Stimulated activated CD8-positive, alpha-beta memory T cell treated with anti-CD3 and anti-CD28 coated beads, Interleukin-7, amount 100 ng/mL, for 4 hours (primary cell): ENCODE data around the gene AOX1.
"Not testable (repeated sequence)": the region's sequence is repeated elsewhere in the genome, so short reads cannot be mapped to it uniquely, and the experiment has no call there.

Experiments used
- DNase-seq, 2 donors: peaks; one replicate each; pipeline ENCODE4 v3.0.0-alpha.2; 2020; ENCODE audit warnings: low read depth in 2 of 2

The AOX1 gene

GRCh38 chr2:200627110-200627770 is 41.4 kb downstream of the AOX1 start:
- no peak for DNase-seq

- DNase-seq = not testable (repeated sequence)
Observed at GRCh38 chr2:200628461-200628860, 42.6 kb downstream of the AOX1 start.

- DNase-seq = no peak
Observed at GRCh38 chr2:200631287-200631686, 45.5 kb downstream of the AOX1 start.

GRCh38 chr2:200634231-200634964 is 48.6 kb downstream of the AOX1 start:
- no peak for DNase-seq

DNA sequence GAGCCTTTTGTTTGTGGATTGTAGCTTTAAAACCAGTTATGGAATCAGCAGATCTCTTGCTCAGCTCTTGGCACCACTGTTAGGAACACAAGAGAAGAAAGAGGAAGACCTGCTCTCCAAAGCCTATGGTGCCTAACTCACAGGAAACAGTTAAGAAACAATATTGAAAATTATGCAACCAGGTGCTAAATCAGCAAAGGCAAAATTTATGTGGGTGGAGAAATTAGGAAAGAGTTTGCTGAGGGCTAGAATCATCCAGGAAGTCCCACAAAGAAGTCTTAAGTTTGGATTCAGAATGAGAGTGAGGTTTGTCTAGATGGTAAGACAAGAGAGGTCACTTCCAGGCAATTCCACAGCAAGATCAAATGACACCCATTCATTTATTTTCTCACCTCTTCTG is 49.4 kb downstream of the AOX1 start:
- DNase-seq = no peak

DNA sequence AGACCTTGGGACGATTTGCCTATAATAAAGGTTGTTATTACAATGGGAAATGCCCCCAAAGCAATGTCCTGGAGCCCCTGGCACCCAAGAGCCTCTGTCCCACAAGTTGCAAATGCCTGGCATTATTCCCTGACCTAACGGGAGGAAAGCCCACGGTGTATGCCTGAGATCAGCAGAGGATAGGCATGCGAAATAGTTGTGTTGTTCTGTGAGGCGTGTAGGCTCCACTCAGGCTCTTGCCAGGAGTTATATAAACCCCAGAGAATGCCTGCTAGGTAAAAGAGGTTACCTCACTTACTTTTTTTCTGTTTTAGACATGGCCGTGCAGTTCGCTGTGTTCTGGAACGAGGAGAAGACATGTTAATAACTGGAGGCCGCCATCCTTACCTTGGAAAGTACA is 52.1 kb downstream of the AOX1 start:
- DNase-seq = no peak

GRCh38 chr2:200640176-200640575 is 54.4 kb downstream of the AOX1 start:
- DNase-seq = no peak

DNA sequence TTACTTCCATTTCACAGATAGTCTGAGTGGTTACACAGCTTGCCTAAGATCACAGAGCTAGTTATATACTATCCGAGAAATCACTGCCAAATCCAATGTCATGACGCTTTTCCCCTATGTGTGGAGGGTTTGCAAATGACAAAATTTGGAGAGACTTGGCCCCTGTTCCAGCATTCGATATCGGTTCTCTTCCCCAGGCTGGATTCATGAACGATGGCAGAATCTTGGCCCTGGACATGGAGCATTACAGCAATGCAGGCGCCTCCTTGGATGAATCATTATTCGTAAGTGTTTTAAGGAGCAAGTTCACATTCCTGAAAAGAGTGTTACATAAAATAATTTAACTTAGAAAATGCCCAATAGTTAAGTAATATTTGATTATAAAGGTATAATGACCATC is 55.1 kb downstream of the AOX1 start:
- no peak for DNase-seq

DNA sequence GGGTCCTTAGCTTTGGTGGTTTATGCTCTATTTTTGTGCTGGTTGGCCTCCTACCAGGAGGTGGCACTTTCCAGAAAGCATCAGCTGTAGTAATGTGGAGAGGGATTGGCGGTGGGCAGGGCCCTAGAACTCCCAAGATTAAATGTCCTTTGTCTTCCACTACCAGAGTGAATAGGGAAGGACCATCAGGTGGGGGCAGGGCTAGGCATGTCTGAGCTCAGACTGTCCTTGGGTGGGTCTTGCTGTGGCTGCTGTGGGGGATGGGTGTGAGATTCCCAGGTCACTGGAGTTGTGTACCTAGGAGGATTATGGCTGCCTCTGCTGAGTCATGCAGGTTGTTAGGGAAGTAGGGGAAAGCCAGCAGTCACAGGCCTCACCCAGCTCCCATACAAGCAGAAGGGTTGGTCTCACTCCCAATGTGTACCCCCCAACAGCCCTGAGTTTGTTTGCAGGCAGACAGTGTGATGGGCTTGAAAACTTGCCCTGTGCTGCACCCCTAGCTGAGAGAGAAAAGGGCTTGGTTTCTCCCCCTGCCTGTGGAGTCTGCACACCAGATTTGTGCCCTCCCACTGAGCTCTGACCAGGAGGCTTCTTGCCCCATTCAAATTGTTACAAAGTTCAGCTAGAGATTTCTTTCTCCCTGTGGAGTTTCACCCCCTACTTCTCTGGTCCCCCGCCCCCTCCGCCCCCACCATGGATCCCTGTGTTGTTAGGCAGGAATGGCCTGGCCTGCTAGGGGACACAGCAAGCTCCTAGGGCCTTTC is 62.9 kb downstream of the AOX1 start:
- not testable (repeated sequence) for DNase-seq

GRCh38 chr2:200649724-200650123 is 63.9 kb downstream of the AOX1 start:
- no peak for DNase-seq

DNA sequence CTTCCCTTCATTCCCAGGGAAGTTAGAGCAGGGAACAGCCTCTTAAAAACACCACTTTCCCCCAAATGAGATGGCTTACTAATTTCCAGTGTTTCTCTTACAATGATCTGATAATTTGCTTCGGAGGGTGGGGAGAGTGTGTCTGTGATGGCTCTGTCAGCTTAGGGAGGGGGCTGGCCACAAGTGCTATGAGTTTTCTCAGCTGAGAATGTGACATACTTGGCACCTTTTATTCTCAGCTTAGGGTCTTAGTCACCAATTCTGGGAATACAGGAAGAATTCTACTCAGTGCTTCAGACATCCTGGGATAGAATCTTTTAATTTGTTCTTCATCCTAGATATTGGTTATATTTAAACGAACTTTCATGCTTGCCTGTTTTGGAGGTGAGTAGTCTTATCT is 64.4 kb downstream of the AOX1 start:
- DNase-seq = no peak

GRCh38 chr2:200652158-200652557 is 66.3 kb downstream of the AOX1 start:
- no peak for DNase-seq

DNA sequence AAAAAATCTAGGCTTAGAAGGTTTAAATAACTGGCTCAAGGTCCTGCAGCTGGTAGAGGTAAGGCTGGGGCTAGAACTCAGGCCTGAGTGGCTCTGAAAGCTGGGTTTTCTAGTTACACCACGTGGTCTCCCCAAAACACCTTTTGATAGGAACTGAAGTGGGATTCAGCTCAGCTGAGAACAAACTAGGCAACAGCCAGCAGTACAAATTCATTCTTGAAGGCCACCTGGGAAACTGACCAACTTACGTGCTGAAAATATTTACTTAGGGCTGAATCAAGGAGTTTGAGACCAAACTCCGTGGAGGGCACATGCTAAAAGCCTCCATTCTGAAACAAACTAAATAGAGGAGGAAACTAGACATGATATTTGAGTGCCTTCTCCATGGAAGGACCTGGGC is 67.2 kb downstream of the AOX1 start:
- DNase-seq = no peak

DNA sequence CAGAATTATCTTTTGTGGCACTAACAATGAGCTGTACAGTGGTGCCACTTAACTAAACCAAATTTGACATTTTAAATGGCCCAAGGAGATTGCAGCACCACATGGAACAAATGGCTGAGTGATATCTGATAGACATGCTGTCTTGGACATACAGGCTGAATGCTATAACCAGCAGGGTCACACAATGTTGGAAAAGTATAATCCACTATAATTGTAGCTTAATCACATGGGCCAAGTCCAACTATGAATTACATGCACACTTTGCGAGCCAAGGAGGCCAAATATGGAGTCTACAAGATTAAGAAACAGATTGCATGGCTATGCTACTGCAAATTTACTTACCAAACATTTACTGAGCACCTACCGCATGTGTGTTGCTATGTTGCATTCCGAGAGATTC is 69.0 kb downstream of the AOX1 start:
- no peak for DNase-seq

GRCh38 chr2:200655918-200656580 is 70.2 kb downstream of the AOX1 start:
- no peak for DNase-seq

GRCh38 chr2:200658278-200658864 is 72.6 kb downstream of the AOX1 start:
- DNase-seq = no peak

- DNase-seq = no peak
Observed at GRCh38 chr2:200659410-200659809, 73.6 kb downstream of the AOX1 start.

DNA sequence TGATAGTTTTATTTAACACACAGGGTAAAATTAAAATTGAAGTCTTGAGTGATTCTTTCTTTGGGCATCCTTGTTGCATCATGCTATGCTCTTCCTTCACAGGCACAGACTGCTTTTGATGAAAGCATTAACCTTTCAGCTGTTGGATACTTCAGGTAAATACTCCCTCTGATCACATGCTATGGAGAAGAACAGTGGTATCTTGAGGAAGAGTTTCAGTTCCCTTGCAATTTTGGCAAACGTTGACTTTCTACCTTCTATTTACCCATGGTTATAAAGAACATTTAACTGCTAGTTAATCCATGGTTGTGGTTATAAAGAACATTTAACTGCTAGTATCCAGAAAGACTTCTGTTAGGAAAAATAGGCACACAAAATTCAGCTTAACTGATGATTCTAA is 75.7 kb downstream of the AOX1 start:
- no peak for DNase-seq

DNA sequence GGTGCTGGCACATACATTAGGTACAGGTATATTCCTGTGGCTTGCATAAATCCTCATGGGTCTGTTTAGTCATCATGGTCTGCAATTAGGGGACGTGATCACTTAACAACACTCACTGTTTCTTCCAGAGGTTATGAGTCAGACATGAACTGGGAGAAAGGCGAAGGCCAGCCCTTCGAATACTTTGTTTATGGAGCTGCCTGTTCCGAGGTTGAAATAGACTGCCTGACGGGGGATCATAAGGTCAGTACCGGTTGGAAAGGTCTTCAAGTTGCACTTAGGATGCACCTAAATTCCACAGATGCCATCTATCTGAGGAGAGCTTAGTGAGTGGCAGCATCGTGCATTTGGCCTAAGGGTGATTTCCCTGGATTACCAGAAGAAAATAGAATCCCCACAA is 76.9 kb downstream of the AOX1 start:
- DNase-seq = no peak

DNA sequence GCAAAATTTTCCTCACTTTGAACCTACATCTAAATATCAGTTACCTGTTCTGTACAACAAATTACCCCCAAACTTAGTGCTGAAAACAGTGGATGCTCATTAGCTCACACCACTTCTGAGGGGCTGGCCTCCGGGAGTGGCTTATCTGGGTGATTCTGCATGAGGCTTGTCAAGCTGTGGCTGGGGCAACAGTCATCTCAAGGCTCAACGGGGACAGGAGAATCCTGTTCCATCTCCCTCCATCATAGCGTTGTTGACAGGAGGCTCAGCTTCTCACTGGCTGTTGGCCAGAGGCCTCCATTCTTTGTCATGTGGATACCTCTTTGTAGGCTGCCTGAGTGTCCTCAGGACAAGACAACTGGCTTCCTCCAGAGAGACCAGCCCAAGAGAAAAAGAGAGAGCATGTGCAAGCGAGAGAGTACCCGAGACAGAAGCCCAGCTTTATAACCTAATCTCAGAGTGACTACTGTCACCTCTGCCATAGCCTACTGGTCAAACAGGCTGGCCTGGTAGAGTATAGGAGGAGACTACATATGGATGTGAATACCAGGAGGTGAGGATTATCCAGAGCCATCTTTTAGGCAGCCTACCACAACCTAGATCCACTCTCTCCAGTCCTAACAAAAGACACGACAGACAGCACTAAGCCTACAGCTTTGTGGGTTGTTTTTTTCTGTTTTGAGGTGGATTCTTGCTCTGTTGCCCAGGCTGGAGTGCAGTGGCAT is 79.1 kb downstream of the AOX1 start:
- DNase-seq = no peak
